HCT116 (cell line): ENCODE measurements around the gene SLC4A4. TPM values are rescaled to one million over a fixed set of nuclear protein-coding genes. Genes with fewer than 3 reads are reported as not detected.

ENCODE experiments used
- ATAC-seq: fragments of 200-7000 bp; cut with Tn5 transposase; 2 replicates; pipeline ENCODE4 v1.9.1; 2020; ENCODE audit warnings: mild to moderate bottlenecking, moderate library complexity
- BruUV-seq: library from RNA; stranded (reverse); fragments of 400-500 nt; replicated peaks from 2 replicates; lab custom pipeline; 2021; lab: Mats Ljungman, UMichigan
- CTCF ChIA-PET: fragments of 300-600 bp; sonication (Branson Sonifier 250); formaldehyde crosslinking; loops from one replicate; lab custom pipeline; 2021; ENCODE audit warnings: antibody characterized with exemption; lab: Charles Lee
- POLR2A ChIA-PET: fragments of 300-600, 350-600 bp; sonication (Branson Sonifier 250); formaldehyde crosslinking; loops from one replicate; lab custom pipeline; 2021; ENCODE audit warnings: antibody characterized with exemption; lab: Charles Lee
- RAD21 ChIA-PET, 2 experiments: fragments of 300-600 bp; sonication (Branson Sonifier 250); formaldehyde crosslinking; loops; one replicate each; lab custom pipeline; 2023; ENCODE audit warnings: low total read pairs in 2 of 2; ENCODE audit not compliant: uncharacterized antibody in 2 of 2, unreplicated experiment in 2 of 2, low non-redundant PET in 1 of 2; lab: Charles Lee
- DNase-seq: peaks from one replicate; pipeline ENCODE4 v3.0.0-alpha.2; 2010; ENCODE audit warnings: low read depth, low spot score
- H2AFZ ChIP-seq: fragments of 200-600 bp; shearing (Covaris generic), sonication (generic); 2 replicates; pipeline ENCODE4 v1.6.1; 2017; ENCODE audit warnings: low read depth, mixed run types, mixed read lengths, antibody characterized with exemption, low read length; ENCODE audit not compliant: poor library complexity, severe bottlenecking
- H3K27ac ChIP-seq: 2 replicates; pipeline ENCODE4 v1.5.1; 2012; ENCODE audit warnings: low read depth, low read length
- H3K27me3 ChIP-seq: fragments of 200-600 bp; sonication (generic); 2 replicates; pipeline ENCODE4 v1.6.1; 2016; ENCODE audit warnings: mixed run types, low read length, mixed read lengths; ENCODE audit not compliant: insufficient read depth
- H3K36me3 ChIP-seq, 2 experiments: fragments of 200-500 bp in 1 of 2; fragments of 200-600 bp in 1 of 2; sonication (Bioruptor generic) in 1 of 2; sonication (generic) in 1 of 2; 2 replicates each; pipeline versions ENCODE4 v1.5.1 to v1.6.1; 2014 to 2016; ENCODE audit warnings: low read length in 2 of 2, inconsistent platforms in 1 of 2, mixed read lengths in 1 of 2, mixed run types in 1 of 2; ENCODE audit not compliant: insufficient read depth in 2 of 2, control insufficient read depth in 1 of 2
- H3K4me1 ChIP-seq, 2 experiments: fragments of 200-600 bp in 1 of 2; sonication (generic) in 1 of 2; 2 replicates each; pipeline versions ENCODE4 v1.5.1 to v1.6.1; 2012 to 2017; ENCODE audit warnings: low read length in 2 of 2, inconsistent platforms in 1 of 2, mild to moderate bottlenecking in 1 of 2, mixed read lengths in 1 of 2, mixed run types in 1 of 2, moderate library complexity in 1 of 2; ENCODE audit not compliant: insufficient read depth in 2 of 2, control insufficient read depth in 1 of 2
- H3K4me2 ChIP-seq: fragments of 200-600 bp; sonication (generic); 2 replicates; pipeline ENCODE4 v1.6.1; 2017; ENCODE audit warnings: mixed run types, low read length, mixed read lengths
- H3K4me3 ChIP-seq, 2 experiments: fragments of 200-600 bp in 1 of 2; sonication (generic) in 1 of 2; replicated peaks in 1 of 2; 2 replicates each; pipeline ENCODE4 v1.5.1; 2011 to 2016; ENCODE audit warnings: low read length in 2 of 2, control low read depth in 1 of 2, low read depth in 1 of 2, mild to moderate bottlenecking in 1 of 2, mixed read lengths in 1 of 2, mixed run types in 1 of 2
- H3K79me2 ChIP-seq: fragments of 200-600 bp; sonication (generic); 2 replicates; pipeline ENCODE4 v1.6.1; 2017; ENCODE audit warnings: mild to moderate bottlenecking, mixed run types, low read length, moderate library complexity, mixed read lengths; ENCODE audit not compliant: insufficient read depth
- H3K9ac ChIP-seq: fragments of 200-600 bp; sonication (generic); 2 replicates; pipeline ENCODE4 v1.6.1; 2016; ENCODE audit warnings: low read length, mixed read lengths
- H3K9me2 ChIP-seq: fragments of 200-600 bp; sonication (generic), shearing (Covaris generic); 2 replicates; pipeline ENCODE4 v1.6.1; 2017; ENCODE audit warnings: mixed run types, mild to moderate bottlenecking, moderate library complexity; ENCODE audit not compliant: insufficient read depth
- H3K9me3 ChIP-seq, 2 experiments: fragments of 200-500 bp in 1 of 2; fragments of 200-600 bp in 1 of 2; sonication (Bioruptor generic) in 1 of 2; sonication (generic) in 1 of 2; 2 replicates each; pipeline ENCODE4 v1.6.1; 2014 to 2017; ENCODE audit warnings: low read length in 2 of 2, mixed read lengths in 2 of 2, inconsistent platforms in 1 of 2, low read depth in 1 of 2, mild to moderate bottlenecking in 1 of 2, mixed run types in 1 of 2, moderate library complexity in 1 of 2; ENCODE audit not compliant: control insufficient read depth in 1 of 2, insufficient read depth in 1 of 2
- H4K20me1 ChIP-seq: fragments of 200-600 bp; sonication (generic), shearing (Covaris generic); 2 replicates; pipeline ENCODE4 v1.6.1; 2017; ENCODE audit warnings: mixed run types, mild to moderate bottlenecking, moderate library complexity; ENCODE audit not compliant: insufficient read depth
- CTCF ChIP-seq, 3 experiments: fragments of 200-600 bp in 1 of 3; sonication (generic) in 1 of 3; IDR thresholded peaks in 2 of 3; conservative IDR thresholded peaks in 1 of 3; 2 replicates each; pipeline ENCODE4 v1.5.1; 2012 to 2017; ENCODE audit warnings: low read depth in 2 of 3, low read length in 2 of 3, antibody characterized with exemption in 1 of 3, borderline replicate concordance in 1 of 3, control low read depth in 1 of 3, mild to moderate bottlenecking in 1 of 3, mixed read lengths in 1 of 3, mixed run types in 1 of 3, moderate library complexity in 1 of 3; ENCODE audit not compliant: insufficient read depth in 1 of 3
- EZH2phosphoT487 ChIP-seq: fragments of 200-600 bp; IDR thresholded peaks from 2 replicates; pipeline ENCODE4 v1.6.1; 2018; ENCODE audit warnings: antibody characterized with exemption, borderline replicate concordance
- POLR2A ChIP-seq: IDR thresholded peaks from 2 replicates; pipeline ENCODE4 v1.7.0; 2011; ENCODE audit warnings: borderline replicate concordance; ENCODE audit not compliant: insufficient read depth, insufficient read length; ENCODE audit errors: extremely low read depth
- RAD21 ChIP-seq: IDR thresholded peaks from 2 replicates; pipeline ENCODE4 v1.6.1; 2012; ENCODE audit warnings: low read depth, mild to moderate bottlenecking
- SIN3A ChIP-seq: IDR thresholded peaks from 2 replicates; pipeline ENCODE4 v1.6.1; 2012; ENCODE audit warnings: low read depth
- SP1 ChIP-seq: IDR thresholded peaks from 2 replicates; pipeline ENCODE4 v1.6.1; 2012; ENCODE audit warnings: low read depth
- ZBTB33 ChIP-seq: IDR thresholded peaks from 2 replicates; pipeline ENCODE4 v1.6.1; 2011; ENCODE audit warnings: mild to moderate bottlenecking, low read length, moderate library complexity; ENCODE audit not compliant: insufficient replicate concordance; ENCODE audit errors: extremely low read depth
- ZFX ChIP-seq: fragments of 450-650 bp; IDR thresholded peaks from 2 replicates; pipeline ENCODE4 v1.6.1; 2017
- ZNF274 ChIP-seq: fragments of 200-500 bp; sonication (Bioruptor generic); IDR thresholded peaks from 2 replicates; pipeline ENCODE4 v1.6.1; 2014; ENCODE audit warnings: mild to moderate bottlenecking, low read depth, low read length, inconsistent platforms
- intact Hi-C: fragments of 100-400 bp; cut with micrococcal nuclease; formaldehyde crosslinking; loops from 2 replicates; pipeline ENCODE4 v1.10.0; 2022
- total RNA-seq: library from RNA; stranded (reverse); gene quantifications from one replicate; pipeline ENCODE4 v1.2.1, GENCODE V29; 2021; ENCODE audit not compliant: unreplicated experiment

Gene SLC4A4
- total RNA-seq, 1 experiment from 2014 or later: 0.30 TPM

- Histone ChIP-seq H3K79me2 (no peaks in the 10 kb centered on the region), H4K20me1 (no peaks in the 10 kb centered on the region), H3K9me2 (no peaks in the 10 kb centered on the region), H3K9me3 (no peaks in the 10 kb centered on the region), H3K4me2 (no peak overlapping the region), H3K27me3 (peaks cover 8% of the 10 kb centered on the region; the same call in 1 of the 2 replicates), H3K4me1 (no peaks in the 10 kb centered on the region), H3K27ac (no peak overlapping the region), H3K36me3 (no peaks in the 10 kb centered on the region), H2AFZ (no peak overlapping the region), H3K4me3 (no peak overlapping the region), H3K9ac (no peak overlapping the region)
- ATAC-seq (no peak), DNase-seq (no peak)
- TF ChIP-seq SIN3A: no peak
- TF ChIP-seq EZH2phosphoT487: no peak
- no peak for TF ChIP-seq RAD21
- no peak for TF ChIP-seq ZBTB33
- no peak for TF ChIP-seq ZFX
- TF ChIP-seq SP1: no peak
- no peak for TF ChIP-seq CTCF (IDR thresholded peaks at IDR 0.05 in 2 of 3, conservative IDR thresholded peaks at IDR 0.05 in 1 of 3; ENCODE audit: borderline replicate concordance in 1 of 3, insufficient read depth in 1 of 3, low read depth in 2 of 3, low read length in 2 of 3)
- TF ChIP-seq POLR2A: no peak
- no peak for TF ChIP-seq ZNF274
- BruUV-seq: no TSS peak
- POLR2A ChIA-PET: no interaction called here
- intact Hi-C loops: no loop called here
- RAD21 ChIA-PET: no interaction called here
- CTCF ChIA-PET: no interaction called here
These were observed 31.1 kb upstream of the SLC4A4 start for GRCh38 chr4:71307729-71308128.
